CD4-positive, alpha-beta T cell treated with Interleukin-4 for 4 hours (primary cell): ENCODE data around the gene DEXI.
"Not testable (repeated sequence)": the region's sequence is repeated elsewhere in the genome, so short reads cannot be mapped to it uniquely, and the experiment has no call there.

Experiments
- DNase-seq: peaks from one replicate; pipeline ENCODE4 v3.0.0-alpha.2; 2020

Gene DEXI

GRCh38 chr16:10968498-10968897, 26.2 kb upstream of the DEXI start:
- DNase-seq, result no peak

DNA sequence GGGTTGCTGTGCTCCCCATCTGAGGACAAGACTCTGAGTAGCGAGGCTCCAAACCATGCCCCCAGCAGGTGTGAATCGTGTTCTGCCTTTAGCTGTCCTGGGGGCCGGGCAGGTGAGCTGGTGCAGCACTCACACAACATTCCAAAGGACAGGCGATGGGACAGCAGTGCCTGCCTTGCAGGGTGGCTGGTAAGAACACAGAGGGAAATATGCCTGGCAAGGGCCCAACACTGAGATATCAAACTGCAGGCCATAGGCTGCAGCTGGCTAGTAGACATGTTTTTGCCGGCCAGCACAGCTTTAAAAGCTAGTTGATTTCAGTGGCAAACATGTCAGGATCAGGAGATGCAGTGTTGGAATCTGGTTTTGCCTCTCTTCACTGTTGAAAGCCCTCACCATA, 25.7 kb upstream of the DEXI start:
- no peak for DNase-seq

DNA sequence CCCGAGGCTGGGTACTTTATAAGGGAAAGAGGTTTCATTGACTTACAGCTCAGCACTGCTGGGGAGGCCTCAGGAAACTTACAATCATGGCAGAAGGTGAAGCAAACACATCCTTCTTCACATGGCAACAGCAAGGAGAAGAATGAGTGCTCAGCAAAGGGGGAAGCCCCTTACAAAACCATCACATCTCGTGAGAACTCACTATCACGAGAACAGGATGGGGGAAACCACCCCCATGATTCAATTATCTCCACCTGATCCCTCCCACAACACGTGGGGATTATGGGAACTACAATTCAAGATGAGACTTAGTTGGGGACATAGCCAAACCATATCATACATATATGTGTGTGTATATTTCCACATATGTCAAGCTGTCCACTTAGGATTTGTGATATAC, 24.3 kb upstream of the DEXI start:
- DNase-seq, result peak; percentile 28

GRCh38 chr16:10966129-10966528, 23.9 kb upstream of the DEXI start:
- DNase-seq, result no peak

DNA sequence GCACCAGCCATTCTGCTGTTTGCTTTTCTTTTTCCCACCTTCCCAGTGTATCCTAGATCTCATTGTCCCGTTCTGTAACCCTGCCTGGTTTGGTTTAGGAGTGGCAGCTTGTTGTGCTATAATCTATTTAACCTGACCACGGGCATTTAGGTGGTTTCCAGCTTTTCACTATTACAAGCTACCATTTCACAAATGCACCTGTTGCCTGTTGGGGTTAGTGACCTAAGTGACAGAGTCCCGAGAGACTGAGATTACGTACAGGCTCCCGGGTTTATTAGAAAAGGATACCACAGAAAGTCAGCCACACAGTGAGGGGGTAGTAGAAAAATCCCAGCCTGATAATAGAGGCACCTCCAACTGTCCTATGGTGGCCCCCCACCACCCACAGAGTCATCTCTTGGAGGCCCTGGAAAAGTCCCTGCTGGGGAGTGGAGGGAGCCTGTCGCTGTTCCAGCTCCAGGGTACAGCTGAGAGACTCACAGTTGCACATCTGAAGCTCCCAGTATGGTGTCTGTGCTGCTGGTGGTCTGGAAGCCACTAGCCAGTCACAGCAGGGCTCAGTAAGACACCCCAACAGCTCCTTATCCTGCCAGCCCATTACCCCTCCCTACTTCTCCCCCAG, 23.3 kb upstream of the DEXI start:
- DNase-seq, result peak; percentile 20

- peak; percentile 87 for DNase-seq
These were observed 22.6 kb upstream of the DEXI start for GRCh38 chr16:10964891-10965326.

GRCh38 chr16:10964039-10964890, 22.0 kb upstream of the DEXI start:
- peak; percentile 74 for DNase-seq

DNA sequence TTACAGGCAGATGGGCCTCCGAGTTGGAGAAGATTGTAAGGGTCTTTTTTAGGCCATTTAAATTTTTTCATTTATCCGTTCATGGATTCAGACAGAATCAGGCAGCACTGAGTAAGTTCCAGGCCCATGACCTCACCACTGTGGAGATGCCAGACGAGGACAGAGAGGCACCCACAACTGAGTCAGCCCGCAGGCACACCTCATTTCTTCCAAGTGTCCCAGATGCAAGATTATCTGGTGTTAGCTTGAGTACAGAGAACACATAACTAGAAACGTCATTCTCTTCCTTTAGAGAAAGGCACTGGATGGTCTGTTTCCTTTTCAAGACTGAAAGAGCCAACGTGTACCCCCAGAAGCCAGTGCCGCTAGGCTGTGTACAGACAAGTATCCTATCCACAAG, 19.0 kb upstream of the DEXI start:
- no peak for DNase-seq

GRCh38 chr16:10959161-10959560, 16.9 kb upstream of the DEXI start:
- DNase-seq, result no peak

GRCh38 chr16:10957771-10958482, 15.7 kb upstream of the DEXI start:
- peak; percentile 43 for DNase-seq

GRCh38 chr16:10954903-10955302, 12.6 kb upstream of the DEXI start:
- no peak for DNase-seq

GRCh38 chr16:10951026-10951425, 8.8 kb upstream of the DEXI start:
- DNase-seq, result no peak

- no peak for DNase-seq
These were observed 8.1 kb upstream of the DEXI start for GRCh38 chr16:10950393-10950792.

DNA sequence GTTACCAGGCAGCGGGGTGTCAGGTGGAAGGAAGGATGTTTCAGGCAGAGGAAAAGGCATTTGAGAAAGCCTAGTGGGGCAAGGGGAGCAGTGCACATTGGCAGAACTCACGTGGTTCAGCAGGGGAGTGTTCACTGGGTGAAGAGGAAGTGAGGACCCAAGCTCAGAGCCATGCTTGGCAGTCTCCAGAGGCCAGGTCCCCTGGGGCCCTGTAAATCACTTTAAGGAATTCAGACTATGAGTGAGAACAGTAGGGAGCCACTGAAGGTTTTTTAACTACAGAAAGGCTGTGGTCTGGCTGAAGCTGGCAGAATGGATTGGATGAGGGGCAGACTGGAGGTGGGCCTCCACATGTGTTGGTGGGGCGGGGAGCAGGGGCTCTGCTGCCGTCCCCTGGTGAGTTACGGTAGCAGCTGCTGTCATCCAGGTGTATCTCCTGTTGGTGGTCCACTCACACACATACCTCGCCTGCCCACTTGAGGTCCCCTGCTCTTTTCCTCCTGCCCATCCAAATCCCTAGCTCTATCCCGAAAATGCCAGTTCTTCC, 7.2 kb upstream of the DEXI start:
- DNase-seq, result peak; percentile 31

DNA sequence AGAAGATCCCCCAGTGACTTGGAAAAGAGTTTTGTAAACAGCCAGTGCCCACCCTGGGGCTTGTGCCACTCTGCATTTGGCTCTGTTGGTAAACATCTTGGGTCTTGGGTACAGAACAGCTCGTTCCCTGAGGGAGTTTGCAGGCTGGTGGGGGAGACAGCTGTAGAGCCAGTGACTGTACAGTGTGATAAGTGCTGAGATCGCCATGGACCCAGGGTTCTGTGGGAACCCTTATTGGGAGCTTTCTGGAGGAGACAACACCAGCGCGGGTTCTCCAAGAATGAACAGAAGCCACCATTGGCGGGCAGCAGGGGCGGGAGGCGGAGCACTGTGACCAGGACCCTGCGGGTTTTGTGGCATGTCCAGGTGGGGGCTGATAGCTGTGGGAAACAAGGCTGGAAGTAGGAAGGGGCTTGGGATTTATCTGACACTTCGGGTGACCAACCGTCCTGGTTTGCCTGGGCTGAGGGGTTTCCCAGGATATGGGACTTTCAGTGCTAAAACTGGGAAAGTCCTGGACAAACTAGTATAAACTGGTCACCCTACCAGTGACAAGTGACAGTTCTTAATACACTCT, 5.0 kb upstream of the DEXI start:
- no peak for DNase-seq

- DNase-seq, result no peak
These were observed 4.0 kb upstream of the DEXI start for GRCh38 chr16:10946308-10946707.

GRCh38 chr16:10945065-10945787, 3.0 kb upstream of the DEXI start:
- DNase-seq, result no peak

DNA sequence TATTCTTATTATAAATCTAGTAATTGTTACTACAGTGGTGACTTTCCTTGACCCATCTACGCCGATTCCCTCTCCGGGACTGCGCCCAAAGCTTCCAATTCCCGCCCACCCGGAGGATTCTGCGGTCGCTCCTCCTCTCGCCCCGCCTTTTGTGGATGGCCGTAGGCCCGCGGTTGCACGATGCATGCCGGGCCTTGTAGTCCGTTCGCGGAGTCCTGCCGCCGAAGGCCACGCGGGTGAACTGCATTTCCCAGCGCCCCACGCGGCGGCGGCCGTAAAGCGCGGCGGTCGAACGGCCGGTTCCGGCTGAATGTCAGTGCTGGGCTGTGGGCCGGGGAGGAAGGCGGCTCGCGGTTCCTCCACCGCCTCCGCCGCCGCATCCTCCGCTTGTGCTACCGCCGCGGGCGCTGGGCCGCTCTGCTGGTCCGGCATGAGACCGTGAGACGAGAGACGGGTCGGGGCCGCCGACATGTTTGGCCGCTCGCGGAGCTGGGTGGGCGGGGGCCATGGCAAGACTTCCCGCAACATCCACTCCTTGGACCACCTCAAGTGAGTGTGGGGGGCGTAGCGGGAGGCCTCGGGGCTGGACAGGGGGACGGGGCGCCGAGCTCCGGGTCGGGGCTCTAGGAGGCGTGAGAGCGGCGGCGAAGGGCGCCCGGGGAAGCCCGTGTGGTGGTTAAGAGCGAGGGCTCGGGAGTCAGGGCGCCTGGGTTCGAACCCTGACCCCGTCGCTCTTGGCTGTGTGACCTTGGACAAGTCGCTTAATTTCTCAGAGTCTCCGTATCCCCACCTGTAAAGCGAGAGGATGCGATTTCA, 2.2 kb upstream of the DEXI start, which contains the start of gene CLEC16A:
CLEC16A (plus strand) TSS at position 316 of the 816 bp plus-strand sequence; CDS start at position 470, 154 bp downstream.
- DNase-seq, result peak; percentile 95

- DNase-seq, result no peak
These were observed 741 bp upstream of the DEXI start for GRCh38 chr16:10943064-10943353.

GRCh38 chr16:10941935-10942351, 325 bp downstream of the DEXI start:
- not testable (repeated sequence) for DNase-seq

DNA sequence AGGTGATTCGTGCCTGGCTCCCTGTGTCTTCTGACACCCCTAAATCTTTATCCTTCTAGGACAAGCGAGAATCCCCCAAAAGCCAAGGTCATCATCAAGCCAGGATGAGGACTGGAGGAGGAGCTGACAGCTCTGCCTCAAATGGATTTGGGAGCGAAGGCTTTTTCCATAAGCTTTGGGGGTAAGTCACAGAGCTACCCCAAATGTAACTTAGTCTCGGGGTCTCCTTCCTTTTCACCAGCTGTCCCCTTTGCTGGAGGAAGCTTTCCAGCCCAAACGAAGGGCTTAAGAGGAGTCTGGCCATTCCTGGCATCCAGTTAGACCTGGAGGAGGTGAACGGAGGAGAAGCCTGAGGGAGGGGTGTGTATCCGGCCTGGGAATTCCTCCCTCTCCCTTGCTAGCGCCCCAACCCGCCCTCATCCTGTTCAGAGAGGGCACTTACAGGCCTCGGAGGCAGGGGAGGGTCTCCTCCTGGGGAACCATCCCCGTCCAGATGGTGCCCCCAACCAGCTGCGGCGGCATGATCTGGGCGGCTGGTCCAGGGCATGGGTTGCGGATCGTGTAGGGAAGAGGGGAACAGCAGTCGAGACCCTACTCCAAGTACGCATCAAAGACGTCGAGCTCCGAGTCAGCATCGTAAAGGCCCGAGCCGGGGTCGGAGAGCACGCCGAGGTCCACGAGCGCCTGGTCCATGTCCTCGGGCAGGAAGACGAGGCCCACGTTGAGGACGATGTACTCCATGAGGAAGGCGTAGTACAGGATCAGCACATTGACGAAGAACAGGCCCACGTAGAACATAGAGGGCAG, 938 bp downstream of the DEXI start:
- no peak for DNase-seq
